ENCODE results near the gene MISP. TPM values are rescaled to one million over a fixed set of nuclear protein-coding genes. Genes with fewer than 3 reads are reported as not detected.

MISP gene
- total and polyA plus RNA-seq, 2 of the 8 experiments (the other 6 are each of a cell fraction or from before 2014, with no cell fraction given), result 0.43 to 0.45 TPM

DNA sequence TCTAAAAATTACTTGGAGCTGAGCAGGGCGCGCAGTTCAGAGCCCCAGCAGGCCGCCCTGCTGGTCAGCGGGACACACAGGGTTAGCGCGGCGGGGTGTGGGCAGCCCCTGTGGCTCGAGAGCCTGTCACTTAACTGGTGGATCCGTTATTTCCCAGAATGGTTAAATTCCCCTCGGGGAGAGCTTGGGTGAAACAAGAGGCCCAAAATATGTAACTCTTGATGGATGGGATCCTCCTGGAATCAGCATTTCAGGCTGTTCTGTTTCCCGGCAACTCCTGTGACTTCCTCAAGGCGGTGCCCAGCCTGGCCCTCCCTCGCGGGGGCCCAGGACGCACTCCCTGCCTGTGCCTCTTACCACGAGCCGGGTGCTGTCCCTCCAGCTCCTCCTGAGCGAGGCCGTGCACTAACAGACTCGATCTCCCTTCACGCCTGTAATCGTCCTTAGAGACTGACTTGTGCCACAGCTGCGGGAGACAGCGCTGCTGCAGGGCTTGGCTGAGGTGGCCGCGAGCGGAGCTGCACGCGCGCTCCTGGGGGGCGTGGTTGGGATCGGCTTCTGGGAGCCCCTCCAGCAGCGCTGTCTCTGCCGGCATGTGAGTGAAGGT lies 56.0 kb downstream of the MISP start:
- POLR2A ChIA-PET (ENCODE audit: partially characterized antibody), result interaction anchor here (0.6 to 16.9 kb wide), 9 partner anchors 7 to 182 kb away, joined by 3 to 277 read pairs (median 3); partner anchors contain the start of genes AZU1, PLPPR3 and PTBP1
- DNase-seq (ENCODE audit: low read depth in 1 of 2, low spot score in 2 of 2) (no peak), FAIRE-seq (no peak)
- H2BK12ac ChIP-seq (ENCODE audit: low read depth, low read length), result no peak overlapping the region
- H3K27me3 ChIP-seq (replicated peaks in 1 of 4; ENCODE audit: control insufficient read depth in 3 of 4, extremely low read depth in 1 of 4, insufficient read depth in 3 of 4, low read length in 3 of 4), result no peaks in the 10 kb centered on the region
- no peak overlapping the region for H3K4ac ChIP-seq (replicated peaks; ENCODE audit: insufficient read length, low read depth, low read length)
- no peak overlapping the region for H3K18ac ChIP-seq (ENCODE audit: extremely low read depth, low read length)
- H3K56ac ChIP-seq (replicated peaks; ENCODE audit: insufficient read length, low read depth, low read length), result no peak overlapping the region
- H3K36me3 ChIP-seq (ENCODE audit: control insufficient read depth in 2 of 4, insufficient read depth in 4 of 4, low read length in 3 of 4), result peaks cover 59 to 94% (median 81%) of the 10 kb centered on the region in 4 experiments
- peaks cover 21 to 56% of the 10 kb centered on the region in 2 experiments; a peak in 3 of 4 replicates for H3K79me2 ChIP-seq (ENCODE audit: control insufficient read depth in 1 of 2, insufficient read depth in 2 of 2, low read length in 2 of 2)
- no peak overlapping the region for H2AFZ ChIP-seq (ENCODE audit: low read length)
- H3K4me2 ChIP-seq (ENCODE audit: insufficient read depth in 1 of 2, low read depth in 2 of 2, low read length in 2 of 2), result no peak overlapping the region
- no peak overlapping the region for H4K5ac ChIP-seq (ENCODE audit: insufficient read length, low read depth, low read length)
- H3K9ac ChIP-seq (replicated peaks in 1 of 4; ENCODE audit: extremely low read depth in 1 of 4, low read depth in 3 of 4, low read length in 3 of 4), result no peak overlapping the region
- H4K8ac ChIP-seq (ENCODE audit: extremely low read depth, insufficient read depth, low read length), result peak overlapping the region; percentile 31; the same call in 1 of the 2 replicates
- H2BK15ac ChIP-seq (ENCODE audit: low read length), result no peak overlapping the region
- TF ChIP-seq SP2 (IDR thresholded peaks at IDR 0.05; ENCODE audit: low read length) (no peak), POLR2A (IDR thresholded peaks at IDR 0.05; ENCODE audit: control extremely low read depth in 1 of 2, low read depth in 2 of 2, low read length in 2 of 2) (0 out of 3 replicates have a peak, but pooled peaks of 1 of the 2 experiments have one; percentile 9), POLR2AphosphoS5 (IDR thresholded peaks at IDR 0.05; ENCODE audit: low read depth, low read length) (peak; percentile 33; the same call in 1 of the 2 replicates), EP300 (IDR thresholded peaks at IDR 0.05; ENCODE audit: borderline replicate concordance in 1 of 2, low read depth in 2 of 2, low read length in 2 of 2) (no peak), NRF1 (IDR thresholded peaks at IDR 0.05; ENCODE audit: low read depth, low read length) (no peak), BCL11A (IDR thresholded peaks at IDR 0.05; ENCODE audit: low read depth in 2 of 2, low read length in 2 of 2) (no peak), ASH2L (IDR thresholded peaks at IDR 0.05; ENCODE audit: low read length) (no peak)
- no peak overlapping the region for H3K23ac ChIP-seq (ENCODE audit: insufficient read length)
- H3K27ac ChIP-seq (ENCODE audit: low read depth, low read length), result no peak overlapping the region
- no peak overlapping the region for H2AK5ac ChIP-seq (ENCODE audit: low read depth, low read length)
- H4K20me1 ChIP-seq (replicated peaks in 1 of 2; ENCODE audit: control insufficient read depth in 1 of 2, insufficient read depth in 2 of 2, low read length in 2 of 2), result peaks cover 49 to 61% of the 10 kb centered on the region in 2 experiments
- peaks cover 18% of the 10 kb centered on the region for H3K79me1 ChIP-seq (ENCODE audit: low read depth, low read length)
- no peak overlapping the region for H2BK120ac ChIP-seq (replicated peaks; ENCODE audit: low read depth, low read length)
- H3K14ac ChIP-seq (ENCODE audit: insufficient read length), result no peak overlapping the region
- no peak overlapping the region for H3K4me3 ChIP-seq (ENCODE audit: extremely low read depth in 1 of 4, insufficient read depth in 2 of 4, low read depth in 3 of 4, low read length in 4 of 4)
- H2BK5ac ChIP-seq (ENCODE audit: low read depth, low read length), result 0 out of 2 replicates have a peak overlapping the region, but pooled peaks have one; percentile 8
- H2BK20ac ChIP-seq (ENCODE audit: low read length), result no peak overlapping the region
- CTCF ChIA-PET (ENCODE audit: partially characterized antibody), result interaction anchor here (0.7 to 1.7 kb wide), 4 partner anchors 8 to 92 kb away, joined by 3 to 4 read pairs (median 3); no protein-coding TSS in a partner anchor
- 92% methylated on average over 34 of the region's 34 CpGs; no CpG with 5 or more reads in 1 of the 2 experiments for WGBS, 2 experiments (ENCODE audit: extremely low coverage in 1 of 2, insufficient coverage in 1 of 2, insufficient read length in 1 of 2, insufficient replicate concordance in 2 of 2, low coverage in 1 of 2, low lambda C conversion rate in 2 of 2, missing lambda C conversion rate in 1 of 2)
- H3K23me2 ChIP-seq (ENCODE audit: low read depth, low read length), result no peaks in the 10 kb centered on the region; the same call in 1 of the 2 replicates
- no peaks in the 10 kb centered on the region for H3K9me3 ChIP-seq (ENCODE audit: insufficient read depth in 2 of 2, low read depth in 1 of 2, low read length in 1 of 2)
- H4K91ac ChIP-seq (replicated peaks; ENCODE audit: insufficient read length, low read length), result no peak overlapping the region
- no peaks in the 10 kb centered on the region; a peak in 3 of 7 replicates for H3K4me1 ChIP-seq (replicated peaks in 1 of 4; ENCODE audit: control insufficient read depth in 3 of 4, insufficient read depth in 4 of 4, low read length in 3 of 4)
